ENCODE results near the gene NCF4. TPM values are rescaled to one million over a fixed set of nuclear protein-coding genes. Genes with fewer than 3 reads are reported as not detected.

The NCF4 gene
- total RNA-seq, 2 donors from 2014 or later: 6.3 to 11.2 TPM

- no peak for ATAC-seq
- intact Hi-C loops (cut with DNase I, micrococcal nuclease): no loop called here
Observed at GRCh38 chr22:36860017-36860416, 789 bp upstream of the NCF4 start.

GRCh38 chr22:36860438-36860820 lies 377 bp upstream of the NCF4 start:
- ATAC-seq (no peak), DNase-seq (no peak)
- intact Hi-C loops (cut with DNase I, micrococcal nuclease): no loop called here

More at GRCh38 chr22:36860017-36860416, 789 bp upstream of the NCF4 start:
- DNase-seq: no peak

DNA sequence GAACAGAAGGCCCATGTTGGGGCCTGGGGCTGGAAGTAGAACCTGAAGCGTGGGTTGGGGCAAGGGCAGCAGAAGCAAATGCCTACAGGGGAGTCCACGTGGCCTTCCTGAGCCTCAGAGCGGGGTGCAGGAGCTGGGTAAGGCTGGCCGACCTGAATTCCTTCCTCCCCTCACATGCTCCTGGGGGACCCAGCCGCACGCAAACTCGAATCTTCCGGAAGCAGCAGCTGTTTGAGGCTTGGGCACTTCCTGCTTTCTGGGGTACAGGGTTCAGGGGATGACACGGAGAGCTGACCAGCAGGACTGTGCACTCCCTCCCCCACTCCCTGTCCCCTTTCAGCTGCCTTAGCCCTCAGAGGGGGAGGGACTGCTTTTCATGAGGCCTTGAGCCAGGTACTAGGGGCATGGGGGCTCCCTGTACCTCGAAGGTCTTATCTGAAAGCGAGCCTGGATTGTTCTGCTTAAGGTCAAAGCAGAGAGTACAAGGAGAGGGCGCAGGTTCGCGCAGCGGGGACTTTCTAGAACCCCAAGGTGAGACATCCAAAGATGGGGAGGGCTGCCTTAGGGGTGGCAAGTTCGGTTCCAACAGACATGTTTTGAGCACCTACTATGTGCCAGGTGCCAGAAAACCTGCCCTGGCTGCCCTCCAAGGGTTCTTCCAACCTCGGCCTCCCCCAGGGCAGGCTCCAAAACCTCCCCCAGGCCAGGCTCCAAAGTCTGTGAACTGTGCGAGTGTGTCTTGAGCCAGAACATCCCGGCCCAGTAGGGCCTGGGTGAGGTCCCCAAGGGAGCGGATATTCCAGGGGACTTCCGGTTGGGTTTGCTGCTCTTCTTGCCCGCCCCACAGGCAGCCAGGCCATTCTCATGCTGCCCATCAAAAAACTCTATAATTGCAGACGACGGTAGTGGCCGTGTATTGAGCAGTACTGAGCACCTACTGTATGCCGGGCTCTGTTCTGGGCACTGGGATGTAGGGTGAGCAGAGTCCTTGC lies 1.7 kb downstream of the NCF4 start:
- DNase-seq (peak; percentile 40 to 70), ATAC-seq (peak; percentile 24)
- intact Hi-C loops (cut with DNase I, micrococcal nuclease): no loop called here

DNA sequence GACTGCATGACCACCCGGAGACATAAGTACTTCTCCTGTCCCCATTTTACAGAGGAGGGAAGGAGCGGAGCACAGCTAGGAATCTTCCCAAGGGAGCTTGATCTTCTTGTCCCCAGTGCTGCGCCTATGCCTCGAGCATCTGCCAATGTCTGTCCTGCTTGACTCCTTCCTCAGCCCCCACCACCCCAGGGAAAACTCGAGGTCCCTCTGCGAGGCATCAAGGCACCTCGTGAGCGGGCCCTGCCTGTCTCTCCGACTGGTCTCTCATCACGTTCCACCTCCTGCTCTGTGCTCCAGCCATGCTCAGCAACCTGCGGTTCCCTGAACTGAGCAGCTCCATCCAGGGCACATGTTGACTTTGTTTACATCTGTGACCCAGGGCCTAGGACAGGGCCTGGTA lies 2.5 kb downstream of the NCF4 start:
- ATAC-seq (no peak), DNase-seq (no peak)

GRCh38 chr22:36863979-36864378 lies 3.2 kb downstream of the NCF4 start:
- ATAC-seq (no peak), DNase-seq (no peak)
- intact Hi-C loops (cut with DNase I, micrococcal nuclease): no loop called here

More for the DNA sequence above, 2.5 kb downstream of the NCF4 start:
- intact Hi-C loops (cut with DNase I, micrococcal nuclease): no loop called here

DNA sequence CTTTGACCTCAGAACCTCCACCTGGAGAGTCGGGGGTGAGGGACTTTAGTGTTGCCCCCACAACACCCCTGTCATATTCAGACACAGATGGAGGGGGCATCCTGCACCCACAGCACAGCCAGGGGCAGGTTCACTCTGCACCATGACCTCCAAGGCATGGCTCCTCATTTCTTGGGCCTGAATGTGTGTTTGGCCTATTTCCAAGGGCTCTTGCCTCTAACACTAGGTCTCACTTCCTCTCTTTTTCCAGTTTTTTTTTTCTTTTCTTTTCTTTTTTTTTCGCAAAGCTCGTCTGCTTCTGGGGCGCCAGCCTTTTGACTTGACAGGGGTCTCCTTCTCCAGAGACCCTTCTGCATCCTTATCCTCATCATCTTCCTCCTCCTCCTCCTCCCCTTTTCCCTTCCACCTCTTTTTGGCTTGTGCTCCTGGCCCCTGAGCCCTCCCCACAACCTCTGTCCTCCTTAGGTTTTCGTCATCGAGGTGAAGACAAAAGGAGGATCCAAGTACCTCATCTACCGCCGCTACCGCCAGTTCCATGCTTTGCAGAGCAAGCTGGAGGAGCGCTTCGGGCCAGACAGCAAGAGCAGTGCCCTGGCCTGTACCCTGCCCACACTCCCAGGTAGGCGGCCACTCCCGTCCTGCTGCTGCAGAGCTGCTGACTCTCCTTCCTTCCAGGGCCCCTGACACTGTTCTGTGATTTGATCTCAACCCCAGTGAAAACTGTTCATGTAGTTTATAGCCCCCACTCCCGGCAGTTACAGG lies 3.8 kb downstream of the NCF4 start:
- DNase-seq (no peak), ATAC-seq (no peak)
- intact Hi-C loops (cut with DNase I, micrococcal nuclease): no loop called here

DNA sequence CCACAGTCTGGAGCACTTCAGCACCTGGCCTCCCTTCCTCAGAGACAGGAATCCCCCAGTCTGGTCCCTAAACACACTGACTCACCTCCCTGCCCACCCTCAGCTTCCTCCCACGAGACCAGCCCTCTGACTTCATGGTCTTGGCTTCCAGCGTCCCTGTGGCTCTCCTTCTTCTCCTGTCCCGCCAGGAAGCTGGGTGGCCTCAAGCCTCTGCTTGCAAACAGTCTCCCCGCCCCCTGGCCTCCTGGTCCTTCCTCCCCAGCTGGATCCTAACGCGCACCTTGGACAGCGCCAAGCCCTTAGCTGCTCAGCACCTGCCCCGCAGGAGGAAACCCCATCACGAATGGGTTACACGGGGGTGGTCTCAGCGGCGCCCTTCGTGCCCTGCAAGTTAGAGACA lies 4.5 kb downstream of the NCF4 start:
- intact Hi-C loops (cut with DNase I, micrococcal nuclease): no loop called here
- DNase-seq (no peak), ATAC-seq (no peak)

GRCh38 chr22:36867695-36868094 lies 6.9 kb downstream of the NCF4 start:
- intact Hi-C loops (cut with DNase I, micrococcal nuclease): no loop called here
- DNase-seq (no peak), ATAC-seq (no peak)

- no peak for ATAC-seq
- intact Hi-C loops (cut with DNase I, micrococcal nuclease): no loop called here
- DNase-seq: no peak
Observed at GRCh38 chr22:36868546-36869181, 7.9 kb downstream of the NCF4 start.

GRCh38 chr22:36870250-36870649 lies 9.4 kb downstream of the NCF4 start:
- intact Hi-C loops (cut with DNase I, micrococcal nuclease): no loop called here
- ATAC-seq: no peak
- no peak for DNase-seq

GRCh38 chr22:36871669-36872081 lies 10.9 kb downstream of the NCF4 start:
- no peak for ATAC-seq
- intact Hi-C loops (cut with DNase I, micrococcal nuclease): no loop called here
- no peak for DNase-seq

DNA sequence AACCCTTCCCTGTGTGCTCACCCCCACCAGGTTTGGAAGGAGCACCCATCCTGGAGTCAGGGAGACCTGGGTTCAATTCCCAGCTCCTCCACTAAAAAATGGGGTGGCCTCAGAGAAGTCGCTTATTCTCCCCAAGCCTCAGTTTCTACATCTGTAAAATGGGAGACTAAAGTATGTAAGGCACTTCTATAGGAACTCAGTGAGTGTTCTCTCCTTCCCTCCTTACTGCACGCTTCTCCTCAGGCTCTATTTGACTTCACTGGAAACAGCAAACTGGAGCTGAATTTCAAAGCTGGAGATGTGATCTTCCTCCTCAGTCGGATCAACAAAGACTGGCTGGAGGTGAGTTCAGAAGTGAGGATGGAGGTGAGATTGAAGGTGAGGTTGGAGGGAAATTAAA lies 11.3 kb downstream of the NCF4 start:
- intact Hi-C loops (cut with DNase I, micrococcal nuclease): no loop called here
- ATAC-seq (no peak), DNase-seq (no peak)

DNA sequence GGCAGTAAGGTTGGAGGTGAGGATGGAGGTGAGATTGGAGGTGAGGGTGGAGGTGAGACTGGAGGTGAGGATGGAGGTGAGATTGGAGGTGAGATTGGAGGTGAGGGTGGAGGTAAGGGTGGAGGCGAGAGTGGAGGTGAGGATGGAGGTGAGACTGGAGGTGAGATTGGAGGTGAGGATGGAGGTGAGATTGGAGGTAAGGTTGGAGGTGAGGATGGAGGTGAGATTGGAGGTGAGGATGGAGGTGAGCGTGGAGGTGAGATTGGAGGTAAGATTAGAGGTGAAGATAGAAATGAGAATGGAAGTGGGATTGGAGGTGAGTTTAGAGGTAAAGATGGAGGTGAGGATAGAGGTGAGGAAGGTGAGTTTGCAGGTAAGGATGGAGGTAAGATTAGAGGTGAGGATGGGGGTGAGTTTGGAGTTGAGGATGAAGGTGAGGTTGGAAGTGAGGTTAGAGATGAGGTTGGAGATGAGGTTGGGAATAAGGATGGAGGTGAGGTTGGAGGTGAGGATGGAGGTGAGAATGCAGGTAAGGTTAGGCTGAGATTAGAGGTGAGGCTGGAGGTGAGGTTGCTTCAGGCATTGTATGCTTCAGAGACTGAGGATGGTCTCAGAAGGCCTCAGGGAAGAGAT lies 12.2 kb downstream of the NCF4 start:
- ATAC-seq: no peak
- intact Hi-C loops (cut with DNase I, micrococcal nuclease): no loop called here
- no peak for DNase-seq

GRCh38 chr22:36873614-36874308 lies 13.0 kb downstream of the NCF4 start:
- DNase-seq (peak in 1 of 2 donors; percentile 35), ATAC-seq (peak; percentile 62)
- intact Hi-C loops (cut with DNase I, micrococcal nuclease): no loop called here

DNA sequence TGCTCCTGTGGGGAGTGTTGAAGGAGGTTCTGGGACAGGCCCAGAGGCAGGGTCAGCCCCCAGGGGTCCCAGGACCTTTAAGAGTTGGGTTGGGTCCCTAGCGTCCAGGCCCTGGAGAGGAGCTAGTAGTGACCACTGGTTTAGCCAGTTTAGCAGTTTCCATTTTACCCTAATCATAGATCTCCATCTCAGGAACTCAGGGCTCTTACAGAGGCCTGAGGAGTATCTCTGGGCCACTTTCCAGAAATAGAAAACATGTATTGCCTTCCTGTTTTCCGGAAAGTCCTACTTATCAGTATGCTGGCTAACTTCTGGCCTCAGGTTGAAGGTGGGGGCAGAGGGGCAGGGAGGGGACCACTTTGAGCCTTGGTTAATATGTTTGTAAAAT lies 13.5 kb downstream of the NCF4 start:
- ATAC-seq: no peak
- intact Hi-C loops (cut with DNase I, micrococcal nuclease): no loop called here

GRCh38 chr22:36874736-36875135 lies 13.9 kb downstream of the NCF4 start:
- DNase-seq: no peak
- no peak for ATAC-seq
- intact Hi-C loops (cut with DNase I, micrococcal nuclease): no loop called here

More for the DNA sequence above, 13.5 kb downstream of the NCF4 start:
- DNase-seq: no peak

DNA sequence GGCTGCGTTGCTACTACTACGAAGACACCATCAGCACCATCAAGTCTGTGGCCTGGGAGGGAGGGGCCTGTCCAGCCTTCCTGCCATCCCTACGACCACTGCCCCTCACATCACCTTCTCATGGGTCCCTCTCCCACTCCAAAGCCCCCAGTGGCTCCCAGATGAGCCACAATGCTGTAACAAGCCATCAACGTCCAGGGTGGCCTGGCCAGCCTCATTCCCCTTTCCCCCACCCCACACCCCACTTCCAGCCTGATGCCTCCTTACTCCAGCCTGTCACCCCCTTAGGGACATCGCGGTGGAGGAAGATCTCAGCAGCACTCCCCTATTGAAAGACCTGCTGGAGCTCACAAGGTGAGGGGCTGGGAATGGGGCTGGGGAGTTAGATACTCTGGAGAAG lies 14.9 kb downstream of the NCF4 start:
- intact Hi-C loops (cut with DNase I, micrococcal nuclease): no loop called here
- no peak for ATAC-seq
- no peak for DNase-seq

DNA sequence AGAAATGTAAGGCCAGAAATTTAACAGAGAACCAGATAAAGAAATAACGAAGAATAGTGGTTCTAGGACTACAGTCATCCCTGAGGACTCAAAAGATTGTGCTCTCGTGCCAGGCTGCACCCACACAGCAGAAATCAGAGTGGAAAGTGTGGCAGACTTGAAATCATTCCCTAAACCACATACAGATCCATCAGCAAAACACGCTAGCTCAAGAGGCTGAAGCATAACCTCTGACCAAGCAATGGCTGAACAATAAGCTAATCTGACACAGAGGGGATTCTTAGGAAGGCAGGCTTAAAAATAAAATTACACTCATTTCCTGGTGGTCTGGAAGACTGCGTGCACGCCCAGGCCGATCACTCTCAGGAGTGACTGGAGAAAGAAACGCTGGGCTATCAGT lies 19.0 kb downstream of the NCF4 start:
- ATAC-seq (no peak), DNase-seq (no peak)
- intact Hi-C loops (cut with DNase I, micrococcal nuclease): no loop called here

Data from left colon (tissue), 2 donors.